NCI-H2107 (cell line): ENCODE data around the gene CAPN13.
"Not testable (repeated sequence)": the region's sequence is repeated elsewhere in the genome, so short reads cannot be mapped to it uniquely, and the experiment has no call there.

Experiments
- DNase-seq: peaks from one replicate; lab custom pipeline; 2025; lab: John Stamatoyannopoulos, UW

Gene CAPN13

GRCh38 chr2:30705056-30705455 lies 102.2 kb downstream of the CAPN13 start:
- DNase-seq, result no peak

- no peak for DNase-seq
Observed at GRCh38 chr2:30704309-30705020, 102.8 kb downstream of the CAPN13 start.

- no peak for DNase-seq
Observed at GRCh38 chr2:30702694-30703093, 104.6 kb downstream of the CAPN13 start.

DNA sequence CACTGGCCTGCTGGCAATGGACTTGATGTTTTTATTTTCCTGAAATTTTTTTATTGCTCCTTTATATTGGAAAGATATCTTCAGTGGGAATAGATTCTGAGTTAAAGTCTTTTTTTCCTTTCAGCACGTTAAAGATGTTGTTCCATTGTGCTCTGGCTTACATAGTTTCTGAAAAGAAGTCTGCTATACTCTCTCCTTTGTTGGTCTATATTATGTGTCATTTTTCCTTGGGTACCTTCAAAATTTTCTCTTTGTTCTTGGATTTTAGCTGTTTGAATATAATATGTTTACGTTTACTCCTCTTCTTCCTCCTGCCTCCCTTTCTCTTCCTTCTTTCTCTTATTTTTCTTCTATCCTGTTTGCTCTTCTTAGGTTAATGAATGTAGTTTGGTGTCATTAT lies 105.5 kb downstream of the CAPN13 start:
- DNase-seq, result no peak

DNA sequence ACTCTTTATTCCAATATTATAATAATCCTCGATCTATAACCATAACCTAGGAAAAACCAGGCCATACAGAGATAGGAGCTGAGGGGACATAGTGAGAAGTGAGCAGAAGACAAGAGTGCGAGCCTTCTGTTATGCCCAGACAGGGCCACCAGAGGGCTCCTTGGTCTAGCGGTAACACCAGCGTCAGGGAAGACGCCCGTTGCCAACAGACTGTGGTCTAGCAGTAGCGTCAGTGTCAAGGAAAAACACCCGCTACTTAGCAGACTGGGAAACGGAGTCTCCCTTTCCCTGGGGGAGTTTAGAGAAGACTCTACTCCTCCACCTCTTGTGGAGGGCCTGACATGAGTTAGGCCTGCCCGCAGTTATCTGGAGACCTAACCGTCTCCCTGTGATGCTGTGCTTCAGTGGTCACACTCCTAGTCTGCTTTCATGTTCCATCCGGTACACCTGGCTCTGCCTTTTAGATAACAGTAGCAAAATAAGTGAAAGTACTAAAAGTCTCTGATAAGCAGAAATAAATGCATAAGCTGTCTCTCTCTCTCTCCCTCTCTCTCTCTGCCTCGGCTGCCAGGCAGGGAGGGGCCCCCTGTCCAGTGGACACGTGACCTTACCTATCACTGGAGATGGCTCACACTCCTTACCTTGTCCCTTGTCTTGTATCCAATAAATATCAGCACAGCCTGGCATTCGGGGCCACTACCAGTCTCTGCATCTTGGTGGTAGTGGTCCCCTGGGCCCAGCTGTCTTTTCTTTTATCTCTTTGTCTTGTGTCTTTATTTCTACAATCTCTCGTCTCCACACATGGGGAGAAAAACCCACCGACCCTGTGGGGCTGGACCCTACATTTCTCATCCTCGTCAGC lies 109.8 kb downstream of the CAPN13 start:
- not testable (repeated sequence) for DNase-seq

GRCh38 chr2:30695749-30696148 lies 111.5 kb downstream of the CAPN13 start:
- DNase-seq, result no peak

DNA sequence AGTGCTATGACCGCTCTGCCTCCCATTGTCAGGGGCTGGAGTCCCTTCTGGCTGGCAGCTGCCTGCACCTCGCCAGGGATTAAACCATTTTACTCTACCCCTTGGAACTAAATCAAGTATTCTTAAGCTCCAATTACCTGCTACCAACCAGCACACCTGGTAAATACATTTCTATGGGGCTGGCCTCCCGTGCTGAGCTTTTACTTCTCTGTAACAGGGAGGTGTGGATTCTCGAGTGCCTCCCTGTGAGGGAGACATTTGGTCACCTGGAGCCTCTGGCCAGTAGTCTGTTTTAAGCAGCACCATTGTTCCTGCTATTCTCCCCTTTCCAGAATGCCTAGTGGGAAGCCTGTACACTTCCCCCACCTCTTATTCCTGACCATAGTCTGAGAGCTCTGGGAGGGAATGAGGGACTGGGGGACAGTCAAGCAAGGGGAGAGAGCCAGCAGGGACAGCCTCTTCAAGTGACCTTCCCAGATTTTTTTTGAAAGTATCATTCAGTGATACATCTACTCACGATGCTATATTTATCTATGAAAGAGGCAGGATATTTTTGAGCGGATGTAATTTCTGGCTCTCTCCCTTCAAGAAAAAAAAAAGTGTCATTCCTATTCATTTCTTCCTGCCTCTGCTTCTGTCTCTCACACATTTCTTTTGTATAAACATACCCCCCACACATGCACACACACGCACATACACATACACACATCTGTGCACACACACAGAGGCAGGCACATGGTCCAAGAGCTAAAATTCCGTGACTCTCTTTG lies 112.8 kb downstream of the CAPN13 start:
- peak; percentile 46 for DNase-seq

GRCh38 chr2:30693821-30694281 lies 113.4 kb downstream of the CAPN13 start:
- DNase-seq, result no peak

DNA sequence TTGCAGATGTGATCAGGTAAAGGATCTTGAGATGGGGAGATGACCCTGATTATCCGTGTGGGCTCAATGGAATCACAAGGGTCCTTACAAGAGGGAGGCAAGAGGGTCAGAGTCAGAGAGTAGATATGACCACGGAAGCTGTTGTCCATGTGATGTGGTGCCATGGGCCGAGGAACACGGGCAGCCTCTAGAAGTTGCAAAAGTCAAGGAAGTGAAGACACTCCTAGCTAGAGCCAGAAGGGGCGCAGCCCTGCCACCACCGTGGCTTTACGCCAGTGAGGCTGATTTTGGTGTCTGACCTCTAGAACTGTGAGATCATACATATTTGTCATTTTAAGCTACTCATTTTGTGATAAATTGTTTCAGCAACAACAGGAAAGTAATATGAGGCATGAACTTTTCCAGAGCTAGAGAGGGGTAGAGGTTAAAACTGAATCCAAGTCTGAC lies 114.4 kb downstream of the CAPN13 start:
- DNase-seq, result no peak

GRCh38 chr2:30691948-30692828 lies 115.1 kb downstream of the CAPN13 start:
- no peak for DNase-seq

- DNase-seq, result no peak
Observed at GRCh38 chr2:30691091-30691947, 115.9 kb downstream of the CAPN13 start.

DNA sequence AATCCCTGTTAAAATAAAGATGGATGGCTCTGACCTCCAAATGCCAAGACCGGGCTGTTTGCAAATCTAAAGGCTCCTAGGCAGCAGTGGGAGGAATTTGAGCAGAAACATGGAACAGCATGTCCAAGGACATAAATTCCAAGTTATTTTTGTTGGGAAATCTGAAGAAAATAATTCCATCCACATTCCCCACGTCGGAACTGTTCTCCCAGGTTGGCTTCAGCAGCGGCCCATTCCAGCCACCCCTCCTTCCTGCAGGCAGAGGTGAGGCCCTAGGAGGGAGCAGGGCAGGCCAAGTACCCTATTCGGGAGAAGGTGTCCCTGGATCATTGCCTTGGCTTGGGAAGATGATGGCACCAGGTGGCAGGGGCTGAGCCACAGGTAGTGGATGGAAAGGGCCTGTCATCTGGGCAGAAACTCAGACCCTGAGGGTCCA lies 117.1 kb downstream of the CAPN13 start:
- no peak for DNase-seq

GRCh38 chr2:30689496-30690125 lies 117.6 kb downstream of the CAPN13 start:
- DNase-seq, result no peak

GRCh38 chr2:30688956-30689401 lies 118.3 kb downstream of the CAPN13 start:
- no peak for DNase-seq

- DNase-seq, result no peak
Observed at GRCh38 chr2:30686669-30687068, 120.6 kb downstream of the CAPN13 start.

DNA sequence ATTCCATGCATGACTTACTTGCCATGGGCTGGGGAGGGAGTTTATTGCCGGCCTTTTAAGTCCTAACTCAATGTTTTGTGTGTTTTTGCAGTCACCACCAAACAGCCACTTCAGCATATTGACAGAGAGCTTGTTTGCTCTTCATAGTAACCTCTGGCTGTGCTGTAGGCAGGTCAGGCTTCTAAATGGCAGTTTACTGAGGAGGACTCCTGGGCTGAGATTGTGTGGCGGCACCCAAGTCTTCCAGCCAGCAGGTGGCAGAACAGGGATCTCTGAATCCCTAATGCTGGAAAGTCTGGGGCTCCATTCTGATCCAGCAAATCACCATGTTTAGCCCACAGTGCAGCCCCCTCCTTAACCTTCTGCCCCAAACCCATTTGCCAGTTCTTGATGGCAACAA lies 121.2 kb downstream of the CAPN13 start:
- DNase-seq, result no peak

GRCh38 chr2:30684996-30685395 lies 122.2 kb downstream of the CAPN13 start:
- no peak for DNase-seq

- DNase-seq, result no peak
Observed at GRCh38 chr2:30684516-30684915, 122.7 kb downstream of the CAPN13 start.

GRCh38 chr2:30684026-30684425 lies 123.2 kb downstream of the CAPN13 start:
- no peak for DNase-seq
